Stimulated activated CD4-positive, alpha-beta T cell treated with anti-CD3 and anti-CD28 coated beads, Interleukin-4, amount 100 ng/mL, for 48 hours (primary cell): ENCODE data around the gene PGRMC1.
"Not testable (repeated sequence)": the region's sequence is repeated elsewhere in the genome, so short reads cannot be mapped to it uniquely, and the experiment has no call there.

Experiments
- DNase-seq, 2 donors: peaks; one replicate each; pipeline ENCODE4 v3.0.0-alpha.2; 2020; ENCODE audit warnings: low read depth in 2 of 2

Gene PGRMC1

DNA sequence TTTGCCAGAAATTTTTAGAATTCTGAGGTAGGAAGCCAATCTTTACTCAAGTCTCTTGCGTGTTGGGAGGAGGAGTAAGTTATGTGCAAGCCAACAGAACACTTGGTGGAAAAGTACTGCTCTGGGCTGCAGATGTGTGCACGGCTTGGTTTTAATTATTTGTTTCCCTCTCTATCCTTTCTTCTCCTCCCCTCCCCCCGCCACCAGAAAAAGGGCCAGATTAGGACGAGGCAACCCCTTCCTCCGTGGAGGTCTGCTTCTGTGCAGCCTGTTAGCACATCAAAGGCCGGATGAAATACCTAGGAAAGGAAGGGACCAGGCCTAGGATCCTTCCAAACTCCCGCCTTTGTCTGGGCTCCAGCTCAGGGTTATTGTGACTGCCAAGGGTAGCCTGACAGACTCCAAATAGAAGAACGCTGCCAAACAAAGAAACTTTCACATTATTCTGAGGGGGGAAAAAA is 1.0 kb upstream of the PGRMC1 start:
- no peak for DNase-seq

DNA sequence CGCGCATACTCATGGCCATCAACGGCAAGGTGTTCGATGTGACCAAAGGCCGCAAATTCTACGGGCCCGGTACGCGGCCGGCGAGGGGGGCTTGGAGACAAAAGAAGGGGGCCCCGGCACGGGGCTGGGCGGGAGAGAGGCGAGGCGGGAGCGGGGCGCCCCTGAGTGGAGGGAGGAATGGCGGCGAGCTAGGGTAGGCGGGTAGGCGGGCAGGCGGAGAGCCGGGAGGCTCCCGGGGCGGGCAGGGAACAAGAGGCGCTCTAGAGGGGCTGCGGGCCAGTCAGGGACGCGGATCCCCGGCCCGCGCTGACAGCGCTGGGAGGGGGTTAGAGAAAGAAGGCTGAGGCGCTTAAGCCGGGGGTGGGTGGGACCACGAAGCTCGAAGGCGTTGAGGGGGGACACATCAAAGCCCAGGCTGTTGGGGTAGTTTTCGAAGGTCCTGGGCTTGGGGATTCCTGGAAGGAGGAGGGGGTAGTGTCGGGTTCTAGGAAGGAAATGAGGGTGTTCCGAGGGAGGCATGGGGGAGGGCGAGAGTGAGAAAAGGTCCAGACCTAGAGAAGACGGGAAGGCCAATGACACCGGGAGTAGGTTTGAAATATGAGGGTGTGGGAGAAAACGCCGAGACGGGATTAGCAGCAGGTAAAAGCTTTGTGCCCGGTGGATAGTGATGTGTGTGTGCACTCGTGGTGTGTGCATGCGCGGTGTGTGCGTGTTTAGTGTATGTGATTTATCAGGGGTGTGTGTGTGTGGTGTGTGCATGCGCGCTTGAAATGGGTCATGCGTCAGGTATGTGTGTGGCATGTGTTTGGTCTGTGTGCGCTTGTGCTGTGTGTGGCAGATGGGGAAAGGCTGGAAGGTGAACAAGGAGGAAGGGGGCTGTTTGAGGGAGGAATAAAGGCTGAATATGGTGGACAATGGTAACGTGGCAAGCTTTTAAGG is 807 bp downstream of the PGRMC1 start:
- DNase-seq = peak in 1 of 2 donors; percentile 11

DNA sequence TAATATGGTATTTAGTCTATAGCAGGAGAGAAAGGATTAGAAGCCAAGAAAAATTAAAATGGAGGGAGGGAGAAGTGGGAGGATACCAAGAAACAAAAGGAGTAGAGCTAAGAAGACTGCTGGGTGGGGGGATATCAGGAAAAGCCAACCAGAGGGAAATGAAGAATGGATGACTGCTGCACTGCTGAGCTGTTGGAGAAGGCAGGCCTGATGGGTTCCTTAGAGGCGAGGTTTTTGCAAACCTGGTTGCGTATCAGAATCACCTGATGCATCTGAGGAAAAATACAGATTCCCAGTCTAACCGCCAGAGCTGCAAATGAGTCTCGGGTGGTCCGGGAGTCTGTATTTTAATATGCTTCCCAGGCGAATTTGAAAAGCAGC is 1.5 kb downstream of the PGRMC1 start:
- DNase-seq = no peak

DNA sequence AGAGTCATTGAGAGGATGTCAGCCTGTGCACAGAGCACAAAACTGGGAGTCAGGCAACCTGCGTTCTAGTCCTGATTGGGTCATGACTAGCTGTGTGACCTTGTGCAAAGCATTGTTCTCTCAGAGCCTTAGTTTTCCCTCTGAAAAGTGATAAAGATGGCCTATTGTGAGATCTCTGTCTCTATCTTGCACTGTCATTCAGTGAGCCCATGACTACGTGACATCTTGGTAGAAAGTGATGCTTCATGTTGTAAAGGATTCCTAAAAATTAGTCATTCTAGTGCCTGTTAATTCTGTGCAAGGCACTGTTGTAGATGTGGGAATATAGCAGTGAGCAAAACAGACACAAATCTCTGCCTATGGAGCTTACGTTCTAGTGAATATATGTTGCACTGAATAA is 2.5 kb downstream of the PGRMC1 start:
- no peak for DNase-seq

DNA sequence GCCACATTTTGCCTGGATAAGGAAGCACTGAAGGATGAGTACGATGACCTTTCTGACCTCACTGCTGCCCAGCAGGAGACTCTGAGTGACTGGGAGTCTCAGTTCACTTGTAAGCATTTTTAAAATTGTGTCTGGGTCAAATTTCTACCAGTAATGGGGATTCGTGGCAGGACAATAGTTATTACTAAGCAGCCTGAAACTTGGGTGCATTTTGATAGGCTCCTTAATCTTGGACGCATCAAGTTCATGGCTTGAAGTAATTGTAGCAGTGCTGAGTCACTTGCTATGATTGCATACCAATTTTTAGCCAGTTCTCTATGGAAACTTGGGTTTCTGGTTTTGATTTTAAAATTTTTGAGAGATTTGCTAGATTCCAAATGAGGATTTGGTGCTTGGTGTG is 4.3 kb downstream of the PGRMC1 start:
- no peak for DNase-seq

DNA sequence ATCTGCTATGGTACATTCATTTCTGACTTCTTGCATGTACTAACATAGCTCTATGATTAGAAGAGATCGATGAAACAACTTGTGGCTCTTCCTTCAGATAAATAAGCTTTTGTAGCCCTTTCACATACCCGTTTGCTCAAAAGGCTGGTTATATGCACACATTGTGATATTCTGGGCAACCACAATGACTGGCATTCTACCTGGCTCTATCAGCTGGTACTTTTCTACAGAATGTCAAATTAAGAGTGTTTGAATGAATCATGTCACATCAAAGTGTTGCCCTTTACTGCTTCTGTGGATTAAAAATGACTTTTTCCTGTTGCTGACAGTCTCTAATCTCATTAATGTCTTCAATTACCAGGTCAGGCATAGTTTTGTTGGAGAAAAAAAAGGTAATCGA is 11.6 kb downstream of the PGRMC1 start:
- DNase-seq = no peak

DNA sequence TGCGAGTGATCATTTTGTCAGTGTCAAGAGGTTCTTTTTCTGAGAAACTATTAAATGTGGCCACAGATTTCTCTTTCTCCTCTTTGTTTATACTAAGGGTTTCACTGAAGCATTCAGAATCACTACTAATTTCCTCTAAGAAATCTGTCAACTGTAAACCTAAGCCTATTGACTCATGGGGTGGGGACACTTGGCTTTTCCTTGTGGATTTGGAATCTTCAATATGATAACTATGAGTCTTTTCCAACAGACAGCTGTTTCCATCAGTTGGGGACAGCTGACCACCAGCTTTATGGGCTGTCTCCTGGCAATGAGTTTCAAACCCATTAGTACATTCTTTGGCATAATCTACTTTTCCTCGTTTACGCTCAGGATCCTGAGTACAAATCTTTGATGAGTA is 13.8 kb downstream of the PGRMC1 start:
- DNase-seq = no peak

DNA sequence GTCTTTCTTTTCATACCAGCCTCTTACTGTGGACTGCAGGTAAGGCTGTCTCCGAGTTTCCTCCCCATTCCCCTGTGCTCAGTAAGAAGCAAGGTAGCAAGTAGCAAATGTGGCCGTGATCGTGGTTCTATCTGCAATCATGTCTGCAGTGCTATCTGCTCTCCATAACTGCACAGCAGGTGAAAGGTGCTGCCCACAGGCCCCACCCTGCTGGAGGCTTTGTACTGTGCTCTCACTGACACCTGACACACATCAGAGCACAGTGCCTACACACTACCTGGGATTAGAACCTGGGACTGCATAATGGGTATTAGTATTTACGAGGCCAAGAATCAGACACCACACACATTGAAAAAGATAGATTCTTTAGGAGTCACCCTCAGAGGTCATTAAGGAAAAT is 15.3 kb downstream of the PGRMC1 start:
- no peak for DNase-seq

DNA sequence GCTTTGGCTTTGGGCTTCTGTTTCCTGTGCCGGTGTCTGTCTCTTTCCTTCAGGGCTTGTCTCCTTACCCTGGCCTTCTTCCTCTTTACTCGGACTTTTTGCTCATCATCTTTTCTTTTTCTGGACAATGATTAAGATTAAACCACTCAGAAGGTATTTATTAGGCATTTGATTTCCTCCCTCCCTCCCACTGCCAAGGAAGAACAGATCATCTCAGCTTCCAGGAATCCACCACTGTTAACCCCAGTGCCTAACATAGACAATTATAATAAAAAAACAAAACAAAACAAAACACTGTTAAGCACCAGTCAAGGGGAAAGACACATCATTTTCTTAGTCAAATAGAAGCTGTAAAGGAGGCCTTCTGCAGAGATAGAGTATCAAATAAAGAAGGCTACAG is 16.6 kb downstream of the PGRMC1 start:
- no peak for DNase-seq

DNA sequence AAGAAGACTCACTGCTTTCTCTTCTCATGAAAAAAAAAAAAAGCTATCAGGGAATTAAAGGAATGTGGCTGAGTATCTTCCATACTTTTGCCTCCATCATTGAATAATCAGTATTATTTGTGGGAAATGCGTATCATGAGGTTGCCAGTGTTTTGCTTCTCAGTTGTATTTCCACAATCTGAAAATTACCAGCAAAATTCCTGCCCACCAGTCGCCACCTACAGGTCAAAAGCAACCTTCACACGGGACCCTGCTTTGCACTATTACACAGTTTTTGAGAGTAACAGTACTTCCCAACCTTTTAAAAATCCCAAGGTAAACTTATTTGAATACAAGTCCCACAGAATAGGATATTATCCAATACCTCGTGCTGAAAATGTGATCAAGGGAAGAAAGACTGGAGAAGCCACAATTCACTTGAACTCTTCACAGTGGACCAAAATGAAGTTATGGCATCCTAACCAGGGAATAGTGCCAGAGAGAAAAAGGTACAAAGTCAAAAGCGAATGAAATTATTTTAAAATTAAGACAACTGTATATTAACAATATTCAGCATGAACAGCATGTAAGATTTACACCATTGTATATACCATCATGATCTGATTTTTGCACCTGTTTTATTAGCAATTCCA is 30.4 kb downstream of the PGRMC1 start:
- DNase-seq = peak in 1 of 2 donors; percentile 3

DNA sequence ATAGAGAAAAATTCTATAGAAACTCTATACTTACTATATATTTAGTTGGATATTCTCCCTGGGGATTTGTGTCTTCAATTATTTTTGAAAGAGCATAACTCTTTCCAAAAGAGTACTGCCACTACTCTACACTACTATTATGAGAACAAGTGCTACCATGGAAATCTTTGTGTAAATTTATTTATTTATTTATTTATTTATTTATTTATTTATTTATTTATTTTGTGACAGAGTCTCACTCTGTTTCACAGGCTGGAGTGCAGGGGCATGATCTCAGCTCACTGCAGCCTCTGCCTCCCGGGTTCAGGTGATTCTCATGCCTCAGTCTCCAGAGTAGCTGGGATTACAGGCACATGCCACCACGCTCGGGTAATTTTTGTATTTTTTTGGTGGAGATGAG is 31.0 kb downstream of the PGRMC1 start:
- DNase-seq = not testable (repeated sequence)

DNA sequence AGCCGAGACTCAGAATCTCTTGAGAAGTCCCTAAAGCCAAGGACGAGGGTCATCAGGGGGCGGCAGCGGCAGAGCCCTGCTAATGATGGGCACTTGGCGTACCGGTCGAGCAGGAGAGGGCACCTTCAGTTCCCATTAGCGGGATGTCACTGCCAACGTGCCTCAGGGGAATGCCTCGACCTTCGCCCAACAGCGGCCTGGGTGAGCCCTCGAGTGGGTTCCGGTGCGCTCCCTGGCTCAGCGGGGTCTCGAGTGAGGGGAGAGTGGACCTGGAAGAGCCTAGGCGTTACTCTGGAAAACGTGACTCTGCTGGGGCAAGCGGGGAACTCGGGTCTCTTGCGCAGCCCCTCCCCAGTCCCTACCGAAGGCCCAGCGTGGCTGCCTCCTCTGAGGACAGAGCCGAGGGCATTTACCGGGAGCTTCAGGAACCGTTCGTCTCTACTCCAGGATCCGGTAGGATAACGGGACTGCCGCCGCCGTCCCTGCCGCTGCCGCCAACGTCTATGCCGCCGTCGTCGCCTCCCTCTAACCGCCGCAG is 36.9 kb downstream of the PGRMC1 start:
- DNase-seq = no peak

DNA sequence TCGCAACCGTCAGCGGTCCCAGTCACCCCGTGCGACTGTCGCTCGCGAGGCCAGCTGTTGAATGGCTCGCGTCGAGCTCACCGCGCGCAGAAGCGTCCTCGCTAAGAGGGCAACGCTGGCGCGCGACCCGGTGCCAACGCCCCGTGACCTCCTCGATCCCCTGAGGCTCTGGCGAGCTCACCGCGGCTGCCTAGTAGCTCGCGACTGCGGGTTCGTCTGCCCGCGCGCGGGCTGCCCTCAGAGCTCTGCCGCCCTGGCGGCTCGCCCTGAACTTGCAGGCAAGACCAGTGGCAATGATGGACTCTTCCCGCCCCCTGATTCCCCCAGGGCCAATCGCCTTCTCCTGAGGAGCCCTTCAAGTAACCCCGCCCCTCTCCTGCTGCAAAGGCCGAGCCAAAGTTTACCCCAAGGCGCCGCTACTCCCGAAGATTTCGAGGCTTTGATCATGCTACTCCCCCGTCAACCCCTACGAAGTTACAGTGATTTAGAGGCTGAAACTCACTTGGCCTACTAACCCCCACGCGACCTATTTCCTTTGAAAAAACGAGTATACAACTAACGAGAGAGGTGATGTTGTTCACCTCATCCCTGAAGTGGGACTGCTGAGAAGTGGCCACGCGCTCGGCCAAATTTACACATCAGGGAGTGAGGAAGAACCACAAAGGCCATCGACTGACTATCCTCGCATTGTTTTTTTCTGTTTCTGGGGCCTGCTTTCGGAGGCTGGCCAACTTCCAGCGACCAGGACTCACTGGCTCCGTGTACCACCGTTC is 37.5 kb downstream of the PGRMC1 start:
- peak; percentile 40 to 45 for DNase-seq

DNA sequence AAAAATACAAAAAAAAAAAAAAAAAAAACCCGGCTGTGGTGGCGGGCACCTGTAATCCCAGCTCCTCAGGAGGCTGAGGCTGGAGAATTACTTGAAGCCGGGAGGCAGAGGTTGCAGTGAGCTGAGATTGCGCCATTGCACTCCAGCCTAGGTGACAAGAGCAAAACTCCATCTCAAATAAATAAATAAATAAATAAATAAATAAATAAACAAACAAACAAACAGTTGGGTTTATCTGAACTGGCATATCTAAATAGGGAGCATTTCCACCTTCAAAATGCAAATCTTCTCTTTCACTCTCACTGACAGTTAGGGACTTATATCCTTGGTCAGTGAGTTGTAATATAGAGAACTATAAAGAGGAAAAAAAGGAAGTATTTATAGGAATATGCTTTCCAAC is 46.3 kb downstream of the PGRMC1 start:
- not testable (repeated sequence) for DNase-seq

DNA sequence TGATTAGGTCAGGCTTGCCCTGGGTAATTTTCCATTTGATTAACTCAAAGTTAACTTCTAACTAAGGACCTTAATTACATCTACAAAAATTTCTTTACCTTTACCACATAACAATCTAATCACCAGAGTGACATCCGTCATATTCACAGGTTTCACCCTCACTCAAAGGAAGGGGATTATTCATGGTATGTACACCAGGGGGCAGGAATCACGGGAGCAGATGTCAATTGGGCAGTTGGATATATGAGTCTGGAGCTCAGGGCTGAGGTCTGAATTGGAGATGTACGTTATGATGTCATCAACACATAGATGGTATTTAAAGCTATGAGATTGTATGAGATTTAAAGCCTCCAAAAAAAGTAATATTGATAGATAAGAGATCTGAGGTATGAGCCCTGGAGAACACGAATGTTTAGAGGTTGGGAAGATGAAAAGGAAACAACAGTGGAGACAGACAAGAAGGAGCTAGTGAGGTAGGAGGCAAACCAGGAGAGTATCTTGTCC is 52.9 kb downstream of the PGRMC1 start:
- DNase-seq = no peak

DNA sequence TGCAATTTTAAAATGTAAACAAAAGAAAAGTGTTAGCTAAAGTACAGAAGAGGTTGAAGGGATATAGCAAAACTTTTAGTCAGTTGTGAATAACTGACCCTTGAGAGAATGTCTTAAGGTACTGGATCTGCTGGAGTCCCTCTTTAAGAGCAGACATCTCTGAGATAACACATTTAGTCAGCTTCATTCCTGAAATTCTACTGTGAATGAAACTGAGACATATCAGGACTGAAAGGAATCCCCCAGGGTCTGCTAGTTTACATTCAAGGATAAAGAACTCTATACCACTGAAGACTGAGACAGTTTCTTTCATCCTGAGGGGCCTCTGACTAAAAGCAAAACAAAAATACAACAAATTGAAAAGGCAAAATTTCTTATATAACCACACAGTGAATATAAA is 54.4 kb downstream of the PGRMC1 start:
- no peak for DNase-seq

DNA sequence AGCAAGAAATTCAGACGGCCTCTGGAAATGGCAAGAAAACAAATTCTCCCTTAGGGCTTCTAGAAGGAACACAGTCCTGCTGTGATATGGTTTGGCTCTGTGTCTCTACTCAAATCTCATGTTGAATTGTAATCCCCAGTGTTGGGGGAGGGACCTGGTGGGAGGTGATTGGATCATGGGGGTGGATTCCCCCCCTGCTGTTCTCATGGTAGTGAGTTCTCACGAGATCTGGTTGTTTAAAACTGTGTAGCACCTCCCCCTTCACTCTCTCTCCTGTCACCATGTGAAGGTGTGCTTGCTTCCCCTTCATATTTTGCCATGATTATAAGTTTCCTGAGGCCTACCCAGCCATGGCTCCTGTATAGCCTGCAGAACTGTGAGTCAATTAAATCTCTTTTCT is 55.2 kb downstream of the PGRMC1 start:
- not testable (repeated sequence) for DNase-seq

DNA sequence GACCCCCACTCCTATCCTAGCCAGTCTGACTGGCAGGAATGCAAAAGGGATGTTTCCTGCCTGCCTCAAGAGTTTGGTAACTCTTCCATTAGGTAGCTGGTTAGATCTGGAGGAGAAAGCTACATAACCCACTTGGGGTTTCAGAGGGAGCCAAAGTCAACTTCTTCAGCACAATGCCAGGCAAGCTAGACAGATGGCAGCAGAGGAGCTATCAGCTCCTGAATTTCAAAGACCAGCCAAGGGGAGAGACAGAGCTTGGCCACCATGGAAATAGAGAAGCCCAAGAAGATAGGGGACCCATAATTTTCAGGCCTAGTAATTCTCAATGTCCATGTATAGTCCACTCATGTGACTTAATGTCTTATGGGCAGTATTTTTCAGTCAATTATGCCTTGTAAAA is 56.4 kb downstream of the PGRMC1 start:
- no peak for DNase-seq
